Thyroid gland (tissue), 4 donors: ENCODE data around the gene DOCK1.

Experiments used
- CTCF ChIP-seq, 6 experiments: fragments of 200-600 bp in 3 of 6; fragments of 450-650 bp in 3 of 6; sonication (generic) in 3 of 6; IDR thresholded peaks; one replicate each; pipeline ENCODE4 v1.5.1; 2016 to 2019; ENCODE audit warnings: antibody characterized with exemption in 6 of 6, mild to moderate bottlenecking in 2 of 6, inconsistent platforms in 1 of 6, moderate library complexity in 1 of 6
- POLR2A ChIP-seq, 2 donors: fragments of 450-650 bp; IDR thresholded peaks; one replicate each; pipeline ENCODE4 v1.6.1; 2017; ENCODE audit warnings: antibody characterized with exemption in 2 of 2, mild to moderate bottlenecking in 2 of 2, moderate library complexity in 1 of 2

- TF ChIP-seq CTCF (IDR thresholded peaks at IDR 0.05) (no peak), POLR2A (IDR thresholded peaks at IDR 0.05) (no peak)
Measured at GRCh38 chr10:127408733-127409132, 503.5 kb downstream of the DOCK1 start.
